ENCODE measurements around the gene TMC6. TPM values are rescaled to one million over a fixed set of nuclear protein-coding genes. Genes with fewer than 3 reads are reported as not detected.

Gene TMC6
- total RNA-seq, 4 donors from 2014 or later, result 18.5 to 78.2 (median 23.6) TPM

- TF ChIP-seq CTCF (IDR thresholded peaks at IDR 0.05; ENCODE audit: low read depth), result no peak
Observed at GRCh38 chr17:78092794-78093324, 35.7 kb downstream of the TMC6 start.

GRCh38 chr17:78089576-78090281 lies 38.8 kb downstream of the TMC6 start:
- no peak for TF ChIP-seq CTCF (IDR thresholded peaks at IDR 0.05; ENCODE audit: low read depth)

GRCh38 chr17:78088529-78088928 lies 40.0 kb downstream of the TMC6 start:
- TF ChIP-seq CTCF (IDR thresholded peaks at IDR 0.05; ENCODE audit: low read depth), result no peak

- TF ChIP-seq CTCF (IDR thresholded peaks at IDR 0.05; ENCODE audit: low read depth), result no peak
Observed at GRCh38 chr17:78086740-78087139, 41.8 kb downstream of the TMC6 start.

GRCh38 chr17:78082988-78083387 lies 45.6 kb downstream of the TMC6 start:
- no peak for TF ChIP-seq CTCF (IDR thresholded peaks at IDR 0.05; ENCODE audit: low read depth)

GRCh38 chr17:78081551-78081950 lies 47.0 kb downstream of the TMC6 start:
- TF ChIP-seq CTCF (IDR thresholded peaks at IDR 0.05; ENCODE audit: low read depth), result no peak

- TF ChIP-seq CTCF (IDR thresholded peaks at IDR 0.05; ENCODE audit: low read depth), result no peak
Observed at GRCh38 chr17:78079253-78079652, 49.3 kb downstream of the TMC6 start.

Measured in subcutaneous adipose tissue (tissue), 4 donors.